Calu3 (cell line): ENCODE measurements around the gene RASA1. TPM values are rescaled to one million over a fixed set of nuclear protein-coding genes. Genes with fewer than 3 reads are reported as not detected.
"Not testable (repeated sequence)": the region's sequence is repeated elsewhere in the genome, so short reads cannot be mapped to it uniquely, and the experiment has no call there.

Experiments used
- BruUV-seq: library from RNA; stranded (reverse); fragments of 400-500 nt; replicated peaks from 2 replicates; lab custom pipeline; 2021; lab: Mats Ljungman, UMichigan
- CTCF ChIA-PET: fragments of 300-600 bp; sonication (Branson Sonifier 250); formaldehyde crosslinking; loops from one replicate; lab custom pipeline; 2022; ENCODE audit warnings: antibody characterized with exemption; lab: Charles Lee
- DNase-seq: peaks from one replicate; pipeline ENCODE4 v3.0.0; 2022
- H3K27ac Mint-ChIP-seq: one replicate; pipeline ENCODE4 v1.8.0; 2022; ENCODE audit warnings: mixed read lengths; ENCODE audit not compliant: unreplicated experiment
- H3K27me3 Mint-ChIP-seq: one replicate; pipeline ENCODE4 v1.8.0; 2022; ENCODE audit warnings: mixed read lengths; ENCODE audit not compliant: unreplicated experiment
- H3K36me3 Mint-ChIP-seq: one replicate; pipeline ENCODE4 v1.8.0; 2022; ENCODE audit warnings: mild to moderate bottlenecking, moderate library complexity, mixed read lengths; ENCODE audit not compliant: insufficient read depth, unreplicated experiment
- H3K4me1 Mint-ChIP-seq: one replicate; pipeline ENCODE4 v1.8.0; 2022; ENCODE audit warnings: mild to moderate bottlenecking, low read depth, mixed read lengths; ENCODE audit not compliant: unreplicated experiment
- H3K4me3 Mint-ChIP-seq: one replicate; pipeline ENCODE4 v1.8.0; 2022; ENCODE audit warnings: mild to moderate bottlenecking, low read depth, moderate library complexity, mixed read lengths; ENCODE audit not compliant: unreplicated experiment
- H3K9me3 Mint-ChIP-seq: one replicate; pipeline ENCODE4 v1.8.0; 2022; ENCODE audit warnings: low read depth, mixed read lengths; ENCODE audit not compliant: unreplicated experiment
- CTCF ChIP-seq: fragments of 200-600 bp; IDR thresholded peaks from one replicate; pipeline ENCODE4 v1.8.0; 2022; ENCODE audit warnings: antibody characterized with exemption; ENCODE audit not compliant: unreplicated experiment
- intact Hi-C: fragments of 100-400 bp; cut with micrococcal nuclease; formaldehyde crosslinking; loops from one replicate; pipeline ENCODE4 v1.10.0; 2022; ENCODE audit not compliant: unreplicated experiment
- total RNA-seq: library from RNA; stranded (reverse); gene quantifications from 2 replicates; pipeline ENCODE4 v1.2.3, GENCODE V29; 2022

Gene RASA1
- total RNA-seq, 1 experiment from 2014 or later: 193 TPM

GRCh38 chr5:87268970-87269377 lies 1.3 kb downstream of the RASA1 start:
- H3K27me3 Mint-ChIP-seq: no peaks in the 10 kb centered on the region

DNA sequence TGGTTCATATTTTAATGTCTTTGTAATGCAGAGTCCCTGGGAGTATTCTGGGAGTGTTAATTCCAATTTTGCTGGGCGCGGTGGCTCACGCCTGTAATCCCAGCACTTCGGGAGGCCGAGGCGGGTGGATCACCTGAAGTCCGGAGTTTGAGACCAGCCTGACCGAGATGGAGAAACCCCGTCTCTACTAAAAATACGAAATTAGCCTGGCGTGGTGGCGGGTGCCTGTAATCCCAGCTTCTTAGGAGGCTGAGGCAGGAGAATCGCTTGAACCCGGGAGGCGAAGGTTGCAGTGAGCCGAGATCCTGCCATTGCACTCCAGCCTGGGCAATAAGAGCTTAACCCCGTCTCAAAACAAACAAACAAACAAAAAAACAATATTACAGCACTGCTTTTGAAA lies 3.2 kb downstream of the RASA1 start:
- CTCF ChIA-PET, DNase-seq: not testable (repeated sequence)
- BruUV-seq: TSS peak; percentile 1

More at GRCh38 chr5:87268970-87269377, 1.3 kb downstream of the RASA1 start:
- intact Hi-C loops: loop anchor here (1.0 to 5.0 kb wide), 4 partner anchors 97 to 199 kb away; no protein-coding TSS in a partner anchor
- Mint-ChIP-seq H3K4me3 (peak overlapping the region; percentile 97), H3K36me3 (peaks cover 64% of the 10 kb centered on the region), H3K27ac (peak overlapping the region; percentile 93), H3K9me3 (no peaks in the 10 kb centered on the region), H3K4me1 (peaks cover 24% of the 10 kb centered on the region)
- no peak for TF ChIP-seq CTCF
- CTCF ChIA-PET: interaction anchor here (0.5 to 2.5 kb wide), 5 partner anchors 100 to 199 kb away, joined by 3 to 15 read pairs (median 12); no protein-coding TSS in a partner anchor
- BruUV-seq: TSS peak; percentile 78
- DNase-seq: no peak

DNA sequence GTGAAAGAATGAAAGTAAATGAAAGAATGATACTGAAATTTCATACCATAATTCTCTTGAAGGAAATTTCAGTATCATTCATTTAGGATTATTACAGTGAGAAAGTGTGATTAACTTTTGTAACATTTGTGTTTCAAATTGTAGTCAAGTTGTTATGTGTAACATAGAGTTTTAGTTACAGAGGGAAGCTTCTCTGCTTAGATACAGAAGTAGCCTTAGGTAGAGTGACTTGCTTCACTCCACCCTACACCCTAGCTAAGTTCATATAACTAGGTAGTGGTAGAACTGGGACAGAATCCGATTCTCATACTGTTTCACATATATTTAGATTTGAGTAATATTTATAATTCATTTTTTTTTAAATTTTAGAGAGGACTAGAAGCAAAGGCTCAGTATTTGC lies 9.0 kb downstream of the RASA1 start:
- no peak for TF ChIP-seq CTCF
- Mint-ChIP-seq H3K4me1 (peaks cover 66% of the 10 kb centered on the region), H3K9me3 (no peaks in the 10 kb centered on the region), H3K27me3 (no peaks in the 10 kb centered on the region), H3K4me3 (peak overlapping the region; percentile 69), H3K36me3 (peaks cover 89% of the 10 kb centered on the region), H3K27ac (peak overlapping the region; percentile 82)
- no peak for DNase-seq
- CTCF ChIA-PET: no interaction called here
- no TSS peak for BruUV-seq
- intact Hi-C loops: no loop called here

More for the DNA sequence above, 3.2 kb downstream of the RASA1 start:
- H3K9me3 Mint-ChIP-seq, H3K27me3 Mint-ChIP-seq, intact Hi-C loops: not testable (repeated sequence)
- peaks cover 84% of the 10 kb centered on the region for H3K36me3 Mint-ChIP-seq
- peaks cover 38% of the 10 kb centered on the region for H3K4me1 Mint-ChIP-seq
- peak overlapping the region; percentile 97 for H3K4me3 Mint-ChIP-seq
- peak overlapping the region; percentile 93 for H3K27ac Mint-ChIP-seq

DNA sequence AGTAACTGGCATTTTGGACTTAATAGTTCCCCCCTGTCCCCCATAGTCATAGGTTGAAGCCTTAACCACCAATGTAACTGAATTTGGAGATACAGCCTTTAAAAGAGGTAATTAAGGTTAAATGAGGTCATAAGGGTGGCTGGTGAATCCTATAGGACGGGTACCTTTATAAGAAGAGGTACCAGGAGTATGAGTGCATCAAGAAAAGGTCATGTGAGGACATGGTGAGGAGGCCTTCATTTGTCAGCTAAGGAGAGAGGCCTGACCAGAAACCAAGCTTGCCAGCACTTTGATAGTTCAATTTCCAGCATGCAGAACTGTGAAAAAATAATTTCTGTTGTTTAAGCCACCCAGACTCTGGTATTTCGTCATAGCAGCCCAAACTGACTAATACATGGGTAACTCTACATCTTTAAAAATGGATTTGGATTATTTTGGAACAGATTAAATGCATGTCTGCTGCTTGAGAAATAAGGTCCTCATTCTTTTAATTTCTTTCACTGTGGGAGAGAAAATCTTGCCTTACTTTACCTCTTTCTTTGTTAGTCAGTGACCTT lies 9.7 kb downstream of the RASA1 start:
- intact Hi-C loops: no loop called here
- Mint-ChIP-seq H3K27me3 (no peaks in the 10 kb centered on the region), H3K4me1 (peaks cover 73% of the 10 kb centered on the region), H3K36me3 (peaks cover 89% of the 10 kb centered on the region), H3K4me3 (peak overlapping the region; percentile 37), H3K9me3 (no peaks in the 10 kb centered on the region), H3K27ac (peak overlapping the region; percentile 47)
- DNase-seq: no peak
- CTCF ChIA-PET: no interaction called here
- no TSS peak for BruUV-seq
- TF ChIP-seq CTCF: no peak

DNA sequence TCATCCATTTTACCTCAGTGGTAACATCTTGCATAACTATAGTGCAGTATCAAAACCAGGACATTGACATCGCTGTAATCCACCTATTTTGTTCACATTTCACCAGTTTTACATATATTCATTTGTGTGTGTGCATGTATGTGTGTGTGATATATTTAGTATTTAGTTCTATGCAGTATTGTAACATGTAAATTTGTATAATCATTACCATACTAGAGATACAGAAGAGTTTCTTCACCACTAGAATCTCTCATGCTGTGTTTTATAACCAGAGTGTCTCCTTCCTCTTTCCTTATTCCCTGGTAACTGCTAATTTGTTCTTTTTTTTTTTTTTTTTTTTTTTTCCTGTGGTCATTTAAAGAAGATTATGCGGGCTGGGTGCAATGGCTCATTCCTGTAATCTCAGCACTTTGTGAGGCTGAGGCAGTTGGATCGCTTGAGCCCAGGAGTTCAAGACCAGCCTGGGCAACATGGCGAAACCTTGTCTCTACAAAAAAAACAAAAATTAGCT lies 11.0 kb downstream of the RASA1 start:
- intact Hi-C loops: no loop called here
- no peak overlapping the region for H3K4me3 Mint-ChIP-seq
- no TSS peak for BruUV-seq
- CTCF ChIA-PET: no interaction called here
- H3K27me3 Mint-ChIP-seq: no peaks in the 10 kb centered on the region
- TF ChIP-seq CTCF: no peak
- H3K9me3 Mint-ChIP-seq: no peaks in the 10 kb centered on the region
- H3K4me1 Mint-ChIP-seq: peaks cover 80% of the 10 kb centered on the region
- peaks cover 92% of the 10 kb centered on the region for H3K36me3 Mint-ChIP-seq
- no peak for DNase-seq
- H3K27ac Mint-ChIP-seq: no peak overlapping the region
